Erythroblast (primary cell): ENCODE measurements around the gene CCSER1.

ENCODE experiments used
- GATA1 ChIP-seq: IDR thresholded peaks from 2 replicates; pipeline ENCODE4 v1.6.1; 2011; ENCODE audit warnings: low read depth, mild to moderate bottlenecking, control low read depth, low read length, moderate library complexity
- POLR2A ChIP-seq: IDR thresholded peaks from 2 replicates; pipeline ENCODE4 v1.6.1; 2011; ENCODE audit warnings: mild to moderate bottlenecking, low read length

DNA sequence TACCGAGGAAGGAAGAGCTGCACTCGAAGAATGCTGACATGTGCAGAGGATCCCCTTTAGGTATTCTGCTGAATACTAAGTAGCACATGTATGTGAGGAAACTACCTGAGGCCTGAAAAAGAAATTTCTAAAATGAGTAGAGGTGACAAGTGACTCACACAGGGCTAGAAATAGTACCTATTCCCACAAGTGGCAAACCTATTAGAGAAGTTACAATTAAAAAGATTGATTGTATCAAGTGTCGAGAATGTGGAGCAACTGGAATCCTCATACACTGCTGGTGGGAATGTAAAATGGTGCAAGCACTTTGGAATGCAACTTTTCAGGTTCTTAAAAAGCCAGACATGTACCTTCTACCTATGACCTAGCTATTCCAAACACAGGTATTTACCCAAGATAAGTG, 47.4 kb downstream of the CCSER1 start:
- TF ChIP-seq POLR2A (no peak), GATA1 (no peak)
